Brain pericyte (primary cell): ENCODE data around the gene OR52E5.

Experiments
- DNase-seq: peaks from one replicate; pipeline ENCODE4 v3.0.0-alpha.2; 2012; ENCODE audit warnings: low read depth, low spot score

The OR52E5 gene

DNA sequence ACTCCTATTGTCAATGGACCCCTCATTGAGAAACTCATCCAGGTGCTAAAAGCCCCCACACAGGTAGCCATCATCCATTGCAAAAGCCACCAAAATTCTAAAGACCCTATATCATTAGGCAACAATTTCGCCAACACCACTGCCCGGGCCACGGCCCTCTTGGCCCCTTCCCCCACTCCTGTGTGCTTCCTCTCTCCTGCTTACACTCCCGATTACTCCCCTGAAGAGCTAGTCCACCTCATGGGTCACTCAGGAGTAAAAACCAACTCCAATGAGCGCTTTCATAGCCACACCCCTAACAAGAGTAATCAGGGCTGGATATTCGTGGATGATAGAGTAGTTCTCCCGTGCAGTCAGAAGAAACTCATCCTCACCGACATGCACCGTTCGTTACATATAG lies 40.1 kb downstream of the OR52E5 start:
- no peak for DNase-seq

DNA sequence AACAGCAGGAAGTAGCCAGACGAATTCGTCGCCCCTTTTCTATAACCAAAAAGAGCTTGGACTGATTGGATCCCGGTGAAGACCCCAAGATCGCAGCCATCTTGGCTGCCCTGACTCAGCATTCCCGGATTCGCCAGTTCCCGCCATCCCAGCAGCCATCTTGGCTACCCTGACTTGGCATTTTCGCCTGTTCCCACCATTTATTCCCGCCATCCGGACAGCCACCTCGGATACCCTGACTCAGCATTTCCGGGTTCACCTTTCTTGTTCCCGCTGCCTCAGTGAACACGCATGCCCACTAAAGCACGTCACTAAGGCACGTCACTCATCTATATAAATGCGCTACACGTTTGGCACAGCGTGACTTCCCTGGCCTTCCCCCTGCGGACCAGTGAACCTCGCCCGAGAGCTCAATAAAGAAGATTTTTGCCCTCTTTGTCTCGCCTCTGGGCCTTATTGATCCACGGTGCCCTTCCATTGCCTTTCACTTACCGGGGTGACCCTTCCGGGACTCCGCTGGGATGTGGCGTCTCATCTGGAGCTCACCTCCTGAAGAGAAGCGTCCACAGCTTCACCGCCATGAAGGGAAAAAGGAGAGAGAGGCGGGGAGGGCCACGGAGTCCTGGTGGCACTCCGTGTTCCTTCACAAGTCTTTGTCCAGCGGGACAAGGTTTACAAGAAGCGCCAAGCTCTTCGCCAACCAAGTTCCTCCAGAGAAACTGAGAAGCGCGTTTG lies 45.0 kb downstream of the OR52E5 start:
- no peak for DNase-seq

DNA sequence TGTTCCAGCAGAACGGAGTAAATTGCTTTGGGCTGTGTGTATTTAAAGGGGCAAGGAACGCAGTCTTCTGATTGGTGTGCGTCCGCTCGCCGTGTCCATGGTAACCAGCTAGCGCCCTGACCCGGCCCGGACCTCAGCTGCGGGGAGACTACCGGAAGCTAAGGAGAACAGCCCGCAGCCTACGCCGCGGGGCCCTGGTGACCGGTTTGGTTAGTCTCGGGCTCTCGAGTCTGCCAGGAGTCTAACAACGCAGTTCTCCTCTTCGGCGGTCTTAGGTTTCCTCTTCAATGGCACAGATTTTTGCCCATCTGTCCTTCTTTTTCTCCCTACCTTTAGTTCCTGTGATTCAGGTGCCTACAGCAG lies 45.6 kb downstream of the OR52E5 start:
- DNase-seq, result no peak

DNA sequence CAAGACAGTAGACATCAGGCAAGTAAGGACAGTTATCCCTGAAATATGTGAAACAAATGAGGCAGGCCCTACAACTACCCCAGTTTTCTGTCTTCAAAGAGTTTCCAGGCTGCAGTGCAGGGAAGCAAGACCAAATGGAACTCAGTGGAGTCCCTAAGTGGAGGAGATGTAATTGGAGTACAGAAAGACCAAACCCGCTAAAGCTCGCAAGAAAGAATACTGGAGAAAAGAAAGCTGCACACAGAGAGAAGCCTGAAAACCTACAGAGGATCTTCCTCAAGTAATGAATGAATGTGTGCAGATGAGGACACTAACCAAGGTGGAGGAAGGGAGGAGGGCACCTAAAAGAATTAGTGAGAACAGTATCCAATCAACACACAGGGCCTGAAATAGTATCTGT lies 47.7 kb downstream of the OR52E5 start:
- DNase-seq, result no peak

DNA sequence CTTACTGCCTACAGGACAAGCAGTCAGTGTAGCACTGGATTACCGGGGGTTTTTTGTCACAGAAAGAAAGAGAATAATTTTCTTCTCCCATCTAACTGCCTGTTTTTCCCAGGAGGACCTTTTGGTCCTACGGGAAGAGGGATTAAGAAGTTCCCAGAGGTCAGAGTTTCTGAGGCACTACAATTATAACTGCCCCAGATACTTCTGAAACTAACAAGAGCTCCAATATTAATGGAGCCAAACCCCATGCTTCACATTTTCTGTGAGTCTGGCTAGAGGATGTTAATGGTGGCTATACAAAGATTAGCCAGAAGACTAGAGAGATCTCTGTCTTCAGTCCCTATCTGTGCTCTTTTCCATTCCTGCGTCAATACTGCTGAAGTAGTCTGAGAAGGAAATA lies 48.9 kb downstream of the OR52E5 start, which contains the start of gene OR56A3:
Gene OR56A3, plus strand, starts transcription at position 301 of the 400 bp plus-strand sequence. CDS start 5,096 bp downstream, outside the sequence.
- no peak for DNase-seq
